ENCODE results near the gene HS3ST3A1.

DNA sequence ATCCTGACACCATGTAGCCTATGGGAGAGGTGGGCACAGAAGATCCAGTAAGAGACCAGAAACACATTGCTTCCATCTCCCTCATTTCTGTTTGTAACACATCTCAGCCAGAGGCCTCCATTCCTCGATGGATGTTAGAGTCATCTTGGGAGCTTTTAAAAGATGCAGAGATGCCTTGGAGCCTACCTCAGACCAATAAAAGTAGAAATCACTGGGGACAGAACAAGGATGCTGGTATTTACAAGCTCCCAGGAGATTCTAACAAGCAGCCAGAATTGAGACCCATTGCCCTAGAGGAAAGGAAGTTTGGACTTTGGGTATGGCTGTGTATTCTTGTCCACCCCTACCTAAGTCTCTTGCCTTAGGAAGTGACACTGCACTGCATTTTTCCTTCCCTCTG, 40.8 kb downstream of the HS3ST3A1 start:
- TF ChIP-seq, protein P1, sequence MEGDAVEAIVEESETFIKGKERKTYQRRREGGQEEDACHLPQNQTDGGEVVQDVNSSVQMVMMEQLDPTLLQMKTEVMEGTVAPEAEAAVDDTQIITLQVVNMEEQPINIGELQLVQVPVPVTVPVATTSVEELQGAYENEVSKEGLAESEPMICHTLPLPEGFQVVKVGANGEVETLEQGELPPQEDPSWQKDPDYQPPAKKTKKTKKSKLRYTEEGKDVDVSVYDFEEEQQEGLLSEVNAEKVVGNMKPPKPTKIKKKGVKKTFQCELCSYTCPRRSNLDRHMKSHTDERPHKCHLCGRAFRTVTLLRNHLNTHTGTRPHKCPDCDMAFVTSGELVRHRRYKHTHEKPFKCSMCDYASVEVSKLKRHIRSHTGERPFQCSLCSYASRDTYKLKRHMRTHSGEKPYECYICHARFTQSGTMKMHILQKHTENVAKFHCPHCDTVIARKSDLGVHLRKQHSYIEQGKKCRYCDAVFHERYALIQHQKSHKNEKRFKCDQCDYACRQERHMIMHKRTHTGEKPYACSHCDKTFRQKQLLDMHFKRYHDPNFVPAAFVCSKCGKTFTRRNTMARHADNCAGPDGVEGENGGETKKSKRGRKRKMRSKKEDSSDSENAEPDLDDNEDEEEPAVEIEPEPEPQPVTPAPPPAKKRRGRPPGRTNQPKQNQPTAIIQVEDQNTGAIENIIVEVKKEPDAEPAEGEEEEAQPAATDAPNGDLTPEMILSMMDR (IDR thresholded peaks at IDR 0.05): no peak
- TF ChIP-seq POLR2A (IDR thresholded peaks at IDR 0.05): no peak
- no peak for TF ChIP-seq EP300 (IDR thresholded peaks at IDR 0.05)
